Parathyroid adenoma (tissue), 2 donors: ENCODE data around the gene ZMYM2.
A peak's percentile ranks its signal among the peaks of the same experiment; 100 is the strongest.

Experiments
- H2AFZ ChIP-seq: fragments of 300-600 bp; sonication (generic); one replicate; pipeline ENCODE4 v1.7.0; 2017; ENCODE audit warnings: antibody characterized with exemption, mild to moderate bottlenecking
- H3K27ac ChIP-seq: fragments of 300-600 bp; sonication (generic); one replicate; pipeline ENCODE4 v1.7.0; 2017
- H3K27me3 ChIP-seq: fragments of 300-600 bp; sonication (generic); one replicate; pipeline ENCODE4 v1.7.0; 2017; ENCODE audit warnings: low read length; ENCODE audit not compliant: control insufficient read depth, insufficient read depth
- H3K36me3 ChIP-seq: fragments of 300-600 bp; sonication (generic); one replicate; pipeline ENCODE4 v1.7.0; 2017; ENCODE audit warnings: low read length; ENCODE audit not compliant: control insufficient read depth, insufficient read depth
- H3K4me1 ChIP-seq: fragments of 300-600 bp; sonication (generic); one replicate; pipeline ENCODE4 v1.7.0; 2017; ENCODE audit warnings: control low read depth
- H3K4me2 ChIP-seq: fragments of 300-600 bp; sonication (generic); one replicate; pipeline ENCODE4 v1.7.0; 2017; ENCODE audit warnings: low read length
- H3K4me3 ChIP-seq: fragments of 300-600 bp; sonication (generic); one replicate; pipeline ENCODE4 v1.7.0; 2017; ENCODE audit warnings: low read depth, low read length
- H3K79me2 ChIP-seq: fragments of 300-600 bp; sonication (generic); one replicate; pipeline ENCODE4 v1.7.0; 2017; ENCODE audit warnings: control low read depth
- H3K9ac ChIP-seq: fragments of 300-600 bp; sonication (generic); one replicate; pipeline ENCODE4 v1.7.0; 2017; ENCODE audit warnings: mild to moderate bottlenecking
- H3K9me3 ChIP-seq: fragments of 300-600 bp; sonication (generic); one replicate; pipeline ENCODE4 v1.7.0; 2017; ENCODE audit warnings: low read length; ENCODE audit not compliant: control insufficient read depth
- CTCF ChIP-seq: fragments of 300-600 bp; sonication (generic); IDR thresholded peaks from one replicate; pipeline ENCODE4 v1.7.0; 2017; ENCODE audit warnings: antibody characterized with exemption, mild to moderate bottlenecking
- donor health status: primary hyperparathyroidism.

The ZMYM2 gene

DNA sequence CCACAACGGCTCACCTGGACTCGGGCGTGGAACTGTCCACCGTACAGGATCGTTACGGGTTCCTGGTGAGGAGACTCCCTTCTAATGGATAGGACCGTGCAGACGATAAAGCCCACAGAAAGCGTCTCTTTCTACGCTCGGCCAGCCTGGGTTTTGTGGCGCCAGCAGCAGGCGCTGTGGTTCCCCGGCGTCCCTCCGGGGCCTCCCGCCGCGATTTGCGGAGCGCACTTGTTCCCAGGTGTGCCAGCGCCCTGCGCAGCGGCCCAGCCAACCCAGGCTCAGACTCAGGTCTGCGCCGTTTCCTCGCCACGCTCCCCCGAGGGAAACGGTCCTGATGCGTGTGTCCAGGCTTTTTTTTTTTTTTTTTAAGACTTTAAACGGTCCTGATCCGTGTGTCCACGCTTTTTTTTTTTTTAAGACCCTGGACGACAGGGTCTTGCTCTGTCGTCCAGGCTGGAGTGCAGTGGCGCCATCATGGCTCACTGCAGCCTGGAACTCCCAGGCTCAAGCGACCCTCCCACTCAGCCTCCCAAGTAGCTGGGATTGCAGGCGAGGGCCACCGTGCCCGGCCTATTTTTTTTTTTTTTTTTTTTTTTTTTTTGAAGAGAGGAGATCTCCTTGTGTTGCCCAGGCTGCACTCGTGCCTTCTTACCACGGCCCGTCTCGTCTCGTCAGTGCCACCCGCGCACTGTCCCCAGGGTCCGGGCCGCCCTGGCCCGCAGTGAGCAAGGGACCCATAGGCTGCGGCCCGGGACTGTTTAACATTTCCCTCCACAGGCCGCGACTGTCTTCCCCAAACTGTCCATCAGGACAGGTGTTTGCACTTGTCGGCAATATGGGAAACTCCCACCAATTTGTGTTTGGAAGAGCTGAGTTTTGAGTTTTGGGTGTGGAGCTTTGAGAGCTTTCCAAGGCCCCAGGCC lies 178.5 kb downstream of the ZMYM2 start:
- Histone ChIP-seq H3K36me3 (no peaks in the 10 kb centered on the region), H3K9ac (no peak overlapping the region)

GRCh38 chr13:20137875-20138274 lies 179.3 kb downstream of the ZMYM2 start:
- Histone ChIP-seq H3K9ac (no peak overlapping the region), H3K4me1 (no peaks in the 10 kb centered on the region), H3K27me3 (no peaks in the 10 kb centered on the region), H3K9me3 (no peaks in the 10 kb centered on the region), H3K79me2 (no peaks in the 10 kb centered on the region), H2AFZ (no peak overlapping the region), H3K4me3 (no peak overlapping the region), H3K27ac (no peak overlapping the region), H3K4me2 (no peak overlapping the region), H3K36me3 (no peaks in the 10 kb centered on the region)
- TF ChIP-seq CTCF: no peak

More for the DNA sequence above, 178.5 kb downstream of the ZMYM2 start:
- no peak overlapping the region for H3K4me2 ChIP-seq
- H3K9me3 ChIP-seq: no peaks in the 10 kb centered on the region
- no peaks in the 10 kb centered on the region for H3K79me2 ChIP-seq
- peak overlapping the region; percentile 60 for H2AFZ ChIP-seq
- H3K27me3 ChIP-seq: no peaks in the 10 kb centered on the region
- no peaks in the 10 kb centered on the region for H3K4me1 ChIP-seq
- peak; percentile 17 for TF ChIP-seq CTCF
- no peak overlapping the region for H3K4me3 ChIP-seq
- no peak overlapping the region for H3K27ac ChIP-seq

DNA sequence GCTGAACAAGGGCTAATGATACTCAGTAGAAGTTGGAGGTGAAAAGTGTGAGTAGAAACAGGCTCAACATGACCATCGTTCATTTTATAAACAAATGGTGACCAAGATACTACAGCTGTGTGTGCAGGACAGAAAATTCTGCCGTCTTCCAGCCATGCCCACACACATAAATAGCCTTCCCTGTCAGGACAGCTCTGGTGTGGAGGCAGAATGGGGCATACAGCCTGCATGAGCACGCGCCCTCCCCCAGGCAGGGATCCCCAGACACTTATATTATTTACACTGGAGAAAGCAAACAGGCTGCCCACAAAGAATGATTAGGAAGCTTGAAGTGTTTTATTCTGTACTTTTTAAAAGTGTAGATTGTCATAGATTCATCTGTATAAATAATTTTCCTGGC lies 182.0 kb downstream of the ZMYM2 start:
- no peaks in the 10 kb centered on the region for H3K9me3 ChIP-seq
- no peaks in the 10 kb centered on the region for H3K36me3 ChIP-seq
- H2AFZ ChIP-seq: no peak overlapping the region
- H3K9ac ChIP-seq: no peak overlapping the region
- H3K79me2 ChIP-seq: no peaks in the 10 kb centered on the region
- no peak overlapping the region for H3K4me3 ChIP-seq
- no peaks in the 10 kb centered on the region for H3K4me1 ChIP-seq
- no peak overlapping the region for H3K27ac ChIP-seq
- no peak for TF ChIP-seq CTCF
- no peak overlapping the region for H3K4me2 ChIP-seq
- no peaks in the 10 kb centered on the region for H3K27me3 ChIP-seq
